ENCODE data around the gene SAMD15.
"Not testable (repeated sequence)": the region's sequence is repeated elsewhere in the genome, so short reads cannot be mapped to it uniquely, and the experiment has no call there.

Gene SAMD15

DNA sequence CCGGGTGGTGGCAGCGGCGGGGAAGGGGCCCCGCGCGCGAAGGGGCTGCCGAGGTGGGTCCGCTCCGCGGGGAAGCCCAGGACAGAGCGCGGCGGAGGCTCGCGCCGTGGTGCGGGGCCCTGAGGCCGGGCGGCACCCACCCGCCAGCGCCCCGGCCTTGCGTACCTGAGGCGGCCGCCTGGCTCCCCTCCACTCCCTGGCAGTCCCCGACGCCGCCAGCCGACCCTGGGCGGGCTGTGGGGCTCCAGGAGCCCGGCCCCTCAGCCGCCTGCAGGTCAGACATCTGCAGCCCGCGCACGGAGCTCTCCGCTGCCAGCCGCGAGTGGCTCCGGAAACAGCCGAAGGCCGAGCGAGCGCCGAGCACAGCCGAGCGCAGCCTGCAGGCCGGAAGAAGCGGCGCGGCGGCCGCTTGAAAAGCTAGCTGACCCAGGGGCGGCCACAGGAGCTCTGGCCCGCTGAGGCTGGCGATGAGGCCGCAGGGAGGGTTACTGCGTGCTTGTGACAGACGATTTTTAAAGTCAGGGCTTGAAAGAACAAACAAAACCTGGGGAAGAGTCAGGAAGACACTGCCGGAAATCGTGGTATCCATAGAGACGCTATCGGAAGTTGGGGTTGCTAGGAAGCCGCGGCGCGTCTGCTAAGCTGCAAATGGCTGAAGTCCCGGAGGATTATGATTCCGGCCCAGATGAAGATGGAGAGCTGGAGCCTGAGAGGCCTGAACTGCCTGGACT lies at the start of gene SAMD15, which contains the start of gene TMED8:
Gene SAMD15, plus strand, starts transcription at position 609 of the 731 bp plus-strand sequence. Its CDS starts 40 bp downstream, at position 649.
Gene TMED8, minus strand, starts transcription at position 324 of the 731 bp plus-strand sequence. Its CDS starts 41 bp downstream, at position 283.
- peak; percentile 68 to 70 for DNase-seq (ENCODE audit: low read depth in 2 of 2)

DNA sequence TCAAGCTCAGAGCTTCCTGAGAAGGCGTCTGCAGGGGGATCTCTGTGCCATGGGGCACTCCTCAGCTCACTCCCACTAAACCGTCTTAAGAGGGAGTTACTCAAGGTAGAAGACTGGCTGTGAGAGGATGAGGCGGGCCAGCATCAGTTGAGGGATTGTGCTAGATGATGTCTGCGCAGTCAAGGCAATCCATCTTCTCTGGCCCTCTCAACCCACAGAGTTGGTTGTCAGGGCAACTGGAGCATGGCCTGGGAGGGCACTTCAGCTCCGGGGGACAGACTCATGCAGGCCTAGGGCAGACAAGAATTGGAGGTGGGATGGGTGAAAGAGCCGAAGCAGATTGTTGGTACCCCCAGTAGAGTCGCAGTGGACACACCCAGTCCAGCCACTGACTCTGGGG lies 47.3 kb upstream of the SAMD15 start:
- no peak for DNase-seq (ENCODE audit: low read depth in 2 of 2)

DNA sequence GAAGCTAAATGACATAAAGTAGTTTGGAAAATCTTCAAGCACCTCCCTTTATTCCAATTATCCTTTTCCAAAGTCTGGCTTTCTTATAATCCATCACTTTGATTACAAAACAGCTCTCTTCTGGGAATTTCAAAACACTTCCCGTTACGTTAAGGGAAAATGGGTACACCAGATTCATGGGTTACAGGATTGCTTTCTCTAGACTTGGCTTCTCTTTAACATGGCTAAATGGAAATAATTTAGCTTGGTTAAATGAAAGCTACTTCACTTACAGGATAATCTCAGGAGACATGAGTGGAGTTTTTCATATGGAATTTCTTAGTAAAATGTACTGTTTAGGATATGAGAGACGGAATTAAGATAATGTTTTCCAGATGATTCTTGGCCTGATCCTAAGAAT lies 41.6 kb upstream of the SAMD15 start:
- no peak for DNase-seq (ENCODE audit: low read depth in 2 of 2)

DNA sequence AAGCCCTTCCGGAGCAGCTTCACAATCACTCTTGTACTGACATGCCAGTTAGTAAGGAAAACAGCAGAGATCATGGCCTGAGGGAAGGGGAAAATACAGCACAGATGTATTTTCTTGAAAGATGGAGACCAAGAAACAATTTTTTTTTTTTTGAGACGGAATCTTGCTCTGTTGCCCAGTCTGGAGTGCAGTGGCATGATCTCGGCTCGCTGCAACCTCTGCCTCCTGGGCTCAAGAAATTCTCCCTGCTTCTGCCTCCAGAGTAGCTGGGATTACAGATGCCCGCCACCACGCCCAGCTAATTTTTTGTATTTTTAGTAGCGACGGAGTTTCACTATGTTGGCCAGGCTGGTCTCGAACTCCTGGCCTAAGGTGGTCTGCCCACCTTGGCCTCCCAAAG lies 39.9 kb upstream of the SAMD15 start:
- not testable (repeated sequence) for DNase-seq (ENCODE audit: low read depth in 2 of 2)

DNA sequence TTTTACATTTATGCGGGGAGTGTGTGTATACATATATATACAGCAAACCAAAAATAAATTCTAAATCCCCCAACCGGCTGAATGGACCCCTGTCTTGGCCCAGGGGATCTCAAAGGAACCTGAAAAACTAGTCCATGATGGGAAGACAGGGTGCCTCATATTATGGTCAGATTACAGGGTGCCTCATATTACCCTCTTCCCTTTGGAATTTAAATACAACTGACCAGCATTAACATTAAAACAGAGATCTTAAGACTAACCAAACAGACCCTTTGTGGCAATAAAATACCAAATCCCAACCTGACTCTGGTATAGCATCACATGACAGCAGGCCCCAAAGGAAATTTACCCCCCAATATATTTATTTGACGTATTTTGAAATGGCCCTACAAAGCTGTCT lies 39.3 kb upstream of the SAMD15 start:
- no peak for DNase-seq (ENCODE audit: low read depth in 2 of 2)

DNA sequence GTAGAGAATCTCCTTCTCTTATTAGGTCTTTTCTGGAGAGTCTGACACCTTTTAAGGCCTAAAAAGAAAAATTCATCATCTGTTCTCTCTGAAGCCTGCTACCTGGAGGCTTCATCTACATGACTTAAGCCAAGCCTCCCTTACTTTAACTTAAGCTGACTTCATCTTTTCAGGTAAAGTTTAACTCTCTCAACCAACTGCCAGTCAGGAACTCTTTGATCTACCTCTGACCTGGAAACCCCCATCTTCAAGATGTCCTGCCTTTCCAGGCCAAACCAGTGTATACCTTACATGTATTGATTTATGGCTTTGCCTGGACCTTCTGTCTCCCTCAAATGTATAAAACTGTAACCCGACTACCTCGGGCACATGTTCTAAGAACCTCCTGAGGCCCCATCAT lies 38.9 kb upstream of the SAMD15 start:
- no peak for DNase-seq (ENCODE audit: low read depth in 2 of 2)

DNA sequence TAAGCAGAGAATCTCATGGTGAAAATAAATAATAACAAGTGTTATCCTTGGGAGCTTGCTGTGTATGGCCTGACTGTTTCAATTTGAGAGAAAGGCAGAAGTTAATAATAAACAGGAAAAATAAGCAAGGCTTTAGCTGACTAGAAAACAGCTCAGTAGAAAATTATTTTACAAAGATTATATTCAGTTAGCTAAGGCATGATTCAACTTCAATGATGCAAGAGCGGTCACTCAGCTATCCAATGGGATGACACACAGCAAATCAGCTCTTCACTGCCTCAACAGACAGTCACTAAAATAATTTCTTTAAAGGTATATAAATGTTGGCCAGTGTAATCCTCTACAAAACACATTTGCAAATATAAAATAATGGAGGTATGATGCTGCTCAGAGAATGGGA lies 37.8 kb upstream of the SAMD15 start:
- DNase-seq (ENCODE audit: low read depth in 2 of 2): no peak

DNA sequence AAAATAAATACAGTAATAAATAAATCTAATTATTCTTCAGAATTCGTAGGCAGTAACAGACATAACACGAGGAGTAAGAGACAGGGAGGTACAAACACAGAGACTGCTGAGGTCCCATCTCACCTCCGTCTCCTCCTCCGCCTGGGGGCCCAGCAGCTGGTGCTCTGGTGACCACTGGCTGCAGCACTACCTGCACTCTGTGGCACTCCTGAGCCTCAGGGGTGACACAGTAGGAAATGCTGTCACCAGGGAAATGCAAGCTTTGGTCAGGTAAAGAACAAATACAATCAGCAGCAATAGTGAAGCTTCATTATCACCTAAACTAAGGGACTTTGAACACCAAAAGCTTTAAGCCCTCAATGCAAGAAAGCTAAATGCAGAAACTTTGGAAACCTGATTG lies 36.8 kb upstream of the SAMD15 start:
- DNase-seq (ENCODE audit: low read depth in 2 of 2): no peak

DNA sequence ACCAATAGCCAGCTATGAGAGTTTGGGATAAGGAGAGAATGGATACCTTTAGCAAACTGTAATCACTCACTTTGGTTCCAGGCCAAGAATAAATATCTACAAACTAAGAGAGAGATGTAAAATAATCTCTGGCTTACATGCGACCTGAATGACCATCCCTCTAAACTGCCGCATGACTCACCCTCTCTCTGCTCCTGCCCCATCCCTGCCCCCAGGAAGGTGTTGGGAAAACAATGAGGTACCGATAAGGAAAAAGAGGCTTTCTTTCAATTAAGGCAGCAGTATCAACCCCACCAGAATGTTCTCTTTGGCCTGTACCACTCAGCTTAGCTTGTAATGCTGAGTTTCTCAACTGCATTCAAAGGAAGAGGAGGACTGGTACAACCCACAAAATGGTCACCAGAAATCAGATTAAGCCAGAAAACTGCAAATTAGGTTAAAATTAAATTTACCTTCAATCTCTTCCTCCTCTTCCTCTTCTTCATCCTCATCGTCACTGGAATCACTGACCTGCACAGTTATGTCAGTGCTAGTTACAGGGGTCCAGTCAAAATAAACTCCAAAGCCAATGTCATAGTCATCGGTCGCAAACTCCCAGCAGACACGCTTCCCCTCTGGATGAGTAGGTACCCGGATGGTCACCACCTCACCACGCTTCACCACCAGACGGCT lies 34.3 kb upstream of the SAMD15 start:
- DNase-seq (ENCODE audit: low read depth in 2 of 2): no peak

DNA sequence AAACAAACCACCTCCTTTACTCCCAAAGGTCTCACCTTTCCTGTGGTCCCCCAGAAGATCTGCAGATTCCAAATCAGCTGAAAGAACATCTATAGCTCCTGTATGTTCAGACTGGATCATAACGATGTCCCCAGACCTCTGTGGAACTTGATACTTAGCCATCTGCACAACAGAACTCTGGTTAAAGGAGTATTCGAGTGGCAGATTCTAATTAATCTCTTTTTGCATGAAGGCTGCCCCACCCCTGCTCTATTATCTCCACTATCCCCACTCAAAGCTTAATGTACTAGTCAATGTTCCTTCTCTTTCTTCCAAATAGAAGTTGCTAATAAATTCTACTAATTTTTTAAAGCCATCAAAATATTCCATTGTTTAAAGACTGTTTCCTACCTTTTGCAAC lies 33.5 kb upstream of the SAMD15 start:
- DNase-seq (ENCODE audit: low read depth in 2 of 2): no peak

DNA sequence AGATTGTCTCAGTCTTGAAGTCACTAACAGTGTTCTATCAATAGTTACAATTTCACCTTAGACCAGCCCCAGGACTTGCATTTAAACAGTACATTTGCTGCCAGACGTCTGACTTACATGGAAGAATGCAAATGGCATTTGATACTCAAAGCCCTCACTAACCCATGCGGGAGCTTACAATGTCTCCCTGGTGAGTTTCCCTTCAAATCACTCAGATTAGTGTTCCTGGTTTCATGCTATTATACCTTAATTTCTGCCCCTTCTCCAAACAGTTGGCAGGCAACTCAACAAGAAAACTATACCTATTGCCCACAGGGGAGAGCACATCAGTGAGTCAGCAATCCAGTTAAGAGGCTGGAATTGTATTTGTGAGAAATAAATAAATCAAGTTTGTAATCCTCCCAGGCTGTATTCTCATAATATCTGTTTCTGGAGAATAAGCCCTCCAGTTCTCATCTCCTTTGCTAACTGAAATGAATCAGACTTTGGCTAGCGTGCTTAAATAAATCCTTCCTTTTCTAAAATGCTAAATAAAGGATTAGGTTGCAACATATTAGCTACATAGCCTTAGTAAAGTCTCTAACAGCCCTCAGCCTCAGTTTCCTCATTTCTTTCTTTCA lies 32.7 kb upstream of the SAMD15 start:
- no peak for DNase-seq (ENCODE audit: low read depth in 2 of 2)

DNA sequence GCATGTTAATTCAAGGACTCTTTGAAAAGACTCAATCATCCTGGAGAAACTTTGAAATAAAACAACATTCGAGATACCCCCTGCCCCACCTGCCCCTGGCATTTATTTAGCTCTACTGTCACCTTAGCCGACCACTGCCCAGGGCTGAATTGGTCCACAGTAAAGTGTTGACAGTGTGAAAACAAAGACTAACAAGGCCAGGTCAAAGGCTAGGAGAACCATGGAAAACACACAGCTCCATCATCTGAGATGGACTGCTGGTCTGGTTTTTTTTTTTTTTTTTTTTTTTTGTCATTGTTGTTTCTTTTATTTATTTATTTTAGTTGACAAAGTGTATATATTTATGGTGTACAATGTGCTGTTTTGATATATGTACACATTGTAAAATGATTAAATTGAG lies 30.7 kb upstream of the SAMD15 start:
- no peak for DNase-seq (ENCODE audit: low read depth in 2 of 2)

DNA sequence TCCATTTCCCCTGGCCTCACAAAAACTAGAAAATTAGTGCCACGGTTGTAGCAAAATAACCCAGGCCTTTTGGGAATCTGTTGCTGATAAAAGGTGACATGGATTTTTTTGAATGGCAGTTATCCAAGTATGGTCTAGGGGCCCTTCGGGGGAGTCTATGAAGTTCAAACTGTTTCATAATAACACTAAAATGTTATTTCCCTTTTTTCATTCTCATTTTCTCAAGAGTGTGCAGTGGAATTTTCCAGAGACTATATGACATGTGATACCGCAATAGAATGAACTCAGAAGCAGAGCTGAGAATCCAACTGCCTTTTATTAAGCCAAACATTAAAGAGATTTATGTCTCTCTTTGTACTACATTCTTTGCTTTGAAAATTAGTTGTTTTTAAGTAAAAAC lies 29.4 kb upstream of the SAMD15 start:
- no peak for DNase-seq (ENCODE audit: low read depth in 2 of 2)

DNA sequence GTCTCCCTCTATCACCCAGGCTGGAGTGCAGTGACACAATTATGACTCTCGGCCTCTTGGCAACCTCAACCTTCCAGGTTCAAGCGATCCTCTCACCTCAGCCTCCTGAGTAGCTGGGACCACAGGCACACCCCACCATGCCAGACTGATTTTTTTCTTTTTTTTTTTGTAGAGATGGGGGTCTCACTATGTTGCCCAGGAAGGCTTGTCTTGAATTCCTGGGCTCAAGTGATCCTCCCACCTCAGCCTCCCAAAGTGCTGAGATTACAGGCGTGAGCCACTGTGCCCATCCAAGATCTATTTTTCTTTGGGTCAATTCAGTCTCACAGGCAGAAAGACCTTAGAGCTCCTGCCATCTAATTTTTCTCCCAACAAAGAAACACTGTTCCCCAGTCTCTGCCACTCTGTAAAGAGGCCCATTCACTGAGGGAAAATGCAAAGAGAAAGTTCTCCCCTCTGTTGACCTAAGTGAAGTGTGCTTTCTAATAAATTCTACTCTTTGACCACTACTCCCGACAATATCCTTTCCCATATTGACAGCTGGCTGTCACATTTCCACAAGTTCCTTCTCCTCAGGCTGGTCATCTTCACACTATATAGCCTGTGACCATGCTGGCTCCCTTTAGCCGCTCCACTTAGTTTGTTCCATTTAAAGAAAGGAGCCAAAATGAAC lies 23.6 kb upstream of the SAMD15 start:
- no peak for DNase-seq (ENCODE audit: low read depth in 2 of 2)

DNA sequence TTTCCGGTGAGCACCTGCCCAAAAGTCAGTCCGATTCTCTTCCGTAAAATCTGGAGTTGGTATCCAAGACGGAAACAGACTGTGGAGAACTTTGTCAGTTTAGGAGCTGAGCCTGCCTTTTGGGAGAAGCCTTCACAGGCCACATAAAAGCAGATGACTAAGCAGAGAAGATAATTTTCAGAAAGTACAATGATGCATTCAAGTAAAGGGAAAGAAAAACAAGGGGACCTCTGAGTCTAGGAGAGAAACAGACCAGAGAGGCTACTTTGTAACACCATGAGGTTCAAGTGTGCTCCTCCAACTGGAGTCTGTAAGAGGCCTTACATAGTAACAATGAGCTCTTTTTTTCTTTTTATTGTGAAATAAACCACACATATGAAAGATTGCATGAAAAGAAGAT lies 21.4 kb upstream of the SAMD15 start:
- no peak for DNase-seq (ENCODE audit: low read depth in 2 of 2)

DNA sequence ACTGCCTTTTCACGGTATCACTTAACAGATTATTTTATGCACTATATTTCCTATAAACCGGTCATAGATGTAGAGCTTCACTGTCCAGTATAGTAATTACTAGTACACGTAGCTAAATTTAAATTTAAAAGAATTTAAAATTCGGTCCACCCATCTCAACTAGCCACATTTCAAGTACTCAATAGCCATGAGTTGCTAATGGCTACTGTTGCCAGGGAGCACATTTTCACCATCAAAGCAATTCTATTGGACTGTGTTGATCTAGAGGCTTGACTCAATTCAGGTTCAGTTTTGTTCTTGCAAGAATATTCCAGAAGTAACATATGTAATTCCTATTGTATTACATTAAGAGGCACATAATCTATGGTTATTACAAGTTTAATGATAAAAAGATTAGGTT lies 20.3 kb upstream of the SAMD15 start:
- no peak for DNase-seq (ENCODE audit: low read depth in 2 of 2)

DNA sequence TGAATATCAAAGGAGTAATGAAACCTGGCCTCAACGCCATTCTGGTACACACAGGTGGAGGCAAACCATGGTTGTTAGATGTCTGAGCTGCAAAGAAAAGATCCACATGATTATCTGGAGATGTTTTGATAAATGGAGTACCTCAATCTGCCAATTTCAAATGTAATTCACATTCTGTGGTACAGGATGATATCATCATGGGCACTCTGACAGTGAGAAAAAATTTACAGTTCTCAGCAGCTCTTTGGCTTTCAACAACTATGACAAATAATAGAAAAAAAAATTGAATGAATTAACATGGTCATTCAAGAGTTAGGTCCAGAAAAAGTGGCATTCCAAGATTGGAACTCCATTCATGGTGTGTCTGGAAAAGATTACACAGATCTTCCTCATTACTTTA lies 17.6 kb upstream of the SAMD15 start:
- DNase-seq (ENCODE audit: low read depth in 2 of 2): no peak

DNA sequence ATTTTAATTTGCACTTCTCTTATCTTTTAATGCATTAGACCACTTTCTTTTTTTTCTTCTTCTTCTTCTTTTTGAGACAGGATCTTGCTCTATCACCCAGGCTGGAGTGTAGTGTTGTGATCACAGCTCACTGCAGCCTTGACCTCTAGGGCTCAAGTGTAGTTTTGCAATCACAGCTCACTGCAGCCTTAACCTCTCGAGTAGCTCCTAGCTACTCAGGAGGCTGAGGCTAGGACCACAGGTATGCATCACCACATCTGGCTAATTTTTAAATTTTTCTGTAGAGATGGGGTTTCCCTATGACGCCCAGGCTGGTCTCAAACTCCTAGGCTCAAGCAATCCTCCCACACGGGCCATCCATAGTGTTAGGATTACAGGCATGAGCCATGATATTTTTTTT lies 13.0 kb upstream of the SAMD15 start:
- no peak for DNase-seq (ENCODE audit: low read depth in 2 of 2)

DNA sequence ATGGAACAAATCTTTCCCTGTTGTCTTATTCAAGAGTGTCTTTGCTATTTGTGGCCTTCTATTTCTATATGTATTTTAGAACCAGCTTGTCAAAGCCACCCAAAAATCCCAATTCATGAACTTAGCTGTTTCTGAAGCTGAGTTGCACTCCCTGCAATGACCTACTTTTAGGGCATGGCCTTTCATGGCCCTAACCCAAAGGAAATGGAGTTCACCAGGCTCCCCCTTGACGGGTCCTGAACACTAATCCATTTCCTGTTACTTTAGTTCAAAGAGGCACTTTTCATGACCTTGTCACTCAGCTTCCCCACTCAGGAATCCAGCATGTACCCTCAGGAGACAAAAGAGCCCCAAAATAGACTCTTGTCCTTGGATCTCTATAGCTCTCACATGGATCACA lies 7.9 kb upstream of the SAMD15 start:
- DNase-seq (ENCODE audit: low read depth in 2 of 2): no peak

DNA sequence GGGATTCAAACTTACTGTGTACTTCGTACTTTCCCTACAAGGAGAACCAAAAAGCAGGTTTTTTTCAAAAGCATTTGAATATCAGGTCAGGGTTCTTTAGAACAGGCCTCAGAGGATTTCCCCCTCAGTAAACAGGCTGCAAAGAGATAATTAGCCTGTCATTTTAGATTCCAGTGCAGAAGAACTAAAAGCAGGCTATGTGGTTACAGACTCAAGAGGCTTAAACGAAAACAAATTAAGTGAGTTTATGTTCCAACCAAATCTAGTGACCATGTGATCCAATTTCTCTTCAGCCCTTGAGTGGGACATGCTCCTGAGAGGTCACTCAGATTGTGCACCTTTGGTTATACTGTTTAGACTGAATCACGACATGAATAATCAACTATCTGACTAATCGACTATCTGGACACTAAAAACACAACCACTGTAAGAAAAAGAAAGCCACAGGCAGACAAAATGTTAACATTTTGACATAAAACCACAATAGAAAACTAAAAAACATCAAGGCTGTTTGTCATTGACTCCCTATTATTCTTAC lies 4.8 kb upstream of the SAMD15 start:
- no peak for DNase-seq (ENCODE audit: low read depth in 2 of 2)

DNA sequence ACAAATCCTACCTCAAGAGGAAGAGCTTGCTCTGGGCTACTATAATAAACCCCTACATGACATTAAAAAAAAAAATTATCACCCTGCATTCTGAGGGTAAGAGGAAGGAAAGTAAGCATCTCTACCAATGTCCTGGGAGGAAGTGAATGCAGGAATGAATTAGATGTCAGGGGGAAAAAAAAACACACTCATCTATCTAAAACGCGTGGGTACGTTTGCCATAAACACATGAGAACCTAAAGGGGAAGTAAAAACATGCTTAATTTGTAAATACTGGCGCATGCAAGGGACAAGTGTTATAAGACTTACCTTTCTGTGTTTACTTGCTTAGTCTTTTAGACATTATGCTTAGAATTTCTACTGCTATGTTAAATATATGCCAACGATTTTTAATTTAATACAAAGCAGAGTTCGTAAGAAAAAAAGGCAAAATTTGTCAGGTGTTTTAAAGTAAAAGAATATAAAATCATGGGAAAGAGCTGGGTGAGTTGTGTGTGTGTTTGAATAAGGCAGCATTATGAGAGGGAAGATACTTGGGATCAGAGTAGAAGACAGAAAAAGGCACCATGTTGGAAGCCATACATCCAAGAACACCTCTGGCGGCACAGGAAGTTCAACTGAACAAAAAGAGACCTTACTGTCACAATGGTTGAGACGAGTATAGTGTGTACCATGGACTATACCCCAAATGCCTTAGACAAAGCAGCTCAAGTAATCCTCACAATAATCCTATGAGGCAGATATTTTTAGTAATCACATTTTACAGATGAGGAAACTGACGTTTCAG lies 1.8 kb upstream of the SAMD15 start:
- DNase-seq (ENCODE audit: low read depth in 2 of 2): no peak

Data from stimulated activated CD8-positive, alpha-beta memory T cell treated with anti-CD3 and anti-CD28 coated beads, Interleukin-2, amount 100 ng/mL, for 1 hour (primary cell).